GM23248 (cell line): ENCODE measurements around the gene FAT1.

Experiments used
- EZH2 ChIP-seq: fragments of 200-600 bp; sonication (generic); IDR thresholded peaks from 2 replicates; pipeline ENCODE4 v1.6.1; 2018; ENCODE audit warnings: antibody characterized with exemption, mild to moderate bottlenecking; ENCODE audit not compliant: insufficient read depth, poor library complexity, severe bottlenecking
- EZH2phosphoT487 ChIP-seq: fragments of 200-600 bp; sonication (generic); IDR thresholded peaks from 2 replicates; pipeline ENCODE4 v1.6.1; 2018; ENCODE audit warnings: antibody characterized with exemption, moderate library complexity, mild to moderate bottlenecking, low read depth; ENCODE audit not compliant: insufficient read depth

DNA sequence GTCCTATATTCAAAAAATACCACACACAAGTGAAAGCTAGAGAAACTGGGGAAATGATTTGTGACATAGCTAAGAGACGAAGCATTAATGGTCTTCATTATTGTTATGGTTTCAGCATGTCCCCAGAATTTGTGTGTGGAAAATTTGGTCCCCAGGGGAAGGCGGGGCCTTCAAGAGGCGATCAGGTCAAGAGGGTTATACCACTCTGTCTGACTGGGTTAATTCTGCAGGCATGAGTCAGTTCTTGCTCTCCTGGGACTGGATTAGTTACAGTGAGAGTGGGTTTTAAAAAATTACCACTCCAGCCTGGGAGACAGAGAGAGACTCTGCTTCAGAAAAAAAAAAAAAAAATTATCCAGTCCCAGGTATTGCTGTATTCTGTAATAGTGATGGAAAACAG, 166.2 kb downstream of the FAT1 start:
- TF ChIP-seq EZH2 (no peak), EZH2phosphoT487 (no peak)
